DOHH2 (cell line): ENCODE data around the gene CACNB1.

Source experiments
- EZH2phosphoT487 ChIP-seq: fragments of 200-600 bp; sonication (generic); IDR thresholded peaks from 2 replicates; pipeline ENCODE4 v1.6.1; 2017; ENCODE audit warnings: borderline replicate concordance, mild to moderate bottlenecking, antibody characterized with exemption, low read length, moderate library complexity, mixed read lengths
- TF ChIP-seq, protein P1 (sequence below): fragments of 200-600 bp; sonication (generic); IDR thresholded peaks from one replicate; pipeline ENCODE4 v1.5.1; 2014; ENCODE audit warnings: antibody characterized with exemption, mild to moderate bottlenecking, low read depth, low read length; ENCODE audit not compliant: poor library complexity, severe bottlenecking

DNA sequence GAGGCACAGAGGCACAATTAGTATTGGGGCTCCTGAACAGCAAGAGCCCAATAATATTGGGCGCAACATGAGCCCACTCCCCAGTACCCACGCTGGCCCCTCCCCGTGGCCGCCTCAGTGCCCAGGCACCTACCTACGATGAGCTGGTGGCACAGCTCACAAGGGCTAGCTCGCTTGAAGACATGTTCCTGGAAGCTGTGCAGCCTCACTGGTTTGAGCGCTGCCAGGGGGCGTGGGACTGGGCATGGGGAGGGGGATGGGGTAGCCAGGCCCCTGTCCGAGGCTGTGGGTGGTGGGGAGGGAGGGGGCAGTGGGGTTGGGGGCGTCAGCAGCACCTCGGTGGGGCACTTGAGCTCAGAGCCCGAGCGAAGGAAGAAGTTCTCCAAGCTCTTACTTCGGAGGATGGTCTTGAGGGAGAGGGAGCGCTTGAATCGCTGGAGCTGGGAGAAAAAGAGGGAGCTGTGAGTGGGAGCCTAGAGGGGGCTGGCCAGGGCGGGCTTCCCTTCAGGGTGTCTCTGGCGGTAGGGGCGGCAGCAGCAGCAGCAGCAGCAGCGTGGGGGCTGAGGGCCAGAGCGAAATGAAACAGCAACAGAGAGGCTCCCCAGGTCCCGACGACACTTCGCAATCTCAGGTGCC lies 20.4 kb upstream of the CACNB1 start:
- TF ChIP-seq, protein P1, sequence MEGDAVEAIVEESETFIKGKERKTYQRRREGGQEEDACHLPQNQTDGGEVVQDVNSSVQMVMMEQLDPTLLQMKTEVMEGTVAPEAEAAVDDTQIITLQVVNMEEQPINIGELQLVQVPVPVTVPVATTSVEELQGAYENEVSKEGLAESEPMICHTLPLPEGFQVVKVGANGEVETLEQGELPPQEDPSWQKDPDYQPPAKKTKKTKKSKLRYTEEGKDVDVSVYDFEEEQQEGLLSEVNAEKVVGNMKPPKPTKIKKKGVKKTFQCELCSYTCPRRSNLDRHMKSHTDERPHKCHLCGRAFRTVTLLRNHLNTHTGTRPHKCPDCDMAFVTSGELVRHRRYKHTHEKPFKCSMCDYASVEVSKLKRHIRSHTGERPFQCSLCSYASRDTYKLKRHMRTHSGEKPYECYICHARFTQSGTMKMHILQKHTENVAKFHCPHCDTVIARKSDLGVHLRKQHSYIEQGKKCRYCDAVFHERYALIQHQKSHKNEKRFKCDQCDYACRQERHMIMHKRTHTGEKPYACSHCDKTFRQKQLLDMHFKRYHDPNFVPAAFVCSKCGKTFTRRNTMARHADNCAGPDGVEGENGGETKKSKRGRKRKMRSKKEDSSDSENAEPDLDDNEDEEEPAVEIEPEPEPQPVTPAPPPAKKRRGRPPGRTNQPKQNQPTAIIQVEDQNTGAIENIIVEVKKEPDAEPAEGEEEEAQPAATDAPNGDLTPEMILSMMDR: no peak
- TF ChIP-seq EZH2phosphoT487: no peak
